IMR-90 (cell line): ENCODE data around the gene KLK8. TPM values are rescaled to one million over a fixed set of nuclear protein-coding genes. Genes with fewer than 3 reads are reported as not detected.

Experiments
- ATAC-seq: fragments of 200-7000 bp; cut with Tn5 transposase; 2 replicates; pipeline ENCODE4 v1.9.1; 2020; ENCODE audit warnings: low read depth, mild to moderate bottlenecking, moderate library complexity
- BruUV-seq: library from RNA; stranded (reverse); fragments of 400-500 nt; replicated peaks from 2 replicates; lab custom pipeline; 2021; lab: Mats Ljungman, UMichigan
- CTCF ChIA-PET: fragments of 300-600 bp; formaldehyde crosslinking; extraction: SDS; loops from one replicate; lab custom pipeline; 2021; ENCODE audit warnings: antibody characterized with exemption; lab: Yijun Ruan, JAX
- POLR2A ChIA-PET: fragments of 300-600 bp; sonication (Branson Sonifier 250); formaldehyde crosslinking; loops from one replicate; lab custom pipeline; 2022; ENCODE audit warnings: antibody characterized with exemption; ENCODE audit not compliant: unreplicated experiment; lab: Charles Lee
- DNase-seq: peaks from one replicate; pipeline ENCODE4 v3.0.0; 2013
- H2AFZ ChIP-seq: replicated peaks from 2 replicates; pipeline ENCODE3; 2013; ENCODE audit warnings: low read length, mild to moderate bottlenecking; ENCODE audit not compliant: poor library complexity
- H2AK5ac ChIP-seq: 2 replicates; pipeline ENCODE4 v1.6.1; 2013; ENCODE audit warnings: low read depth, low read length, inconsistent platforms
- H2AK9ac ChIP-seq: replicated peaks from 2 replicates; pipeline ENCODE3; 2013; ENCODE audit warnings: mild to moderate bottlenecking, low read depth, low read length, moderate library complexity; ENCODE audit not compliant: poor library complexity
- H2BK120ac ChIP-seq: 2 replicates; pipeline ENCODE4 v1.6.1; 2013; ENCODE audit warnings: low read depth, low read length, inconsistent platforms
- H2BK15ac ChIP-seq: 3 replicates; pipeline ENCODE4 v1.6.1; 2013; ENCODE audit warnings: low read depth, low read length, inconsistent platforms
- H2BK20ac ChIP-seq: 2 replicates; pipeline ENCODE4 v1.6.1; 2013; ENCODE audit warnings: low read depth, mild to moderate bottlenecking, inconsistent platforms, low read length, moderate library complexity
- H2BK5ac ChIP-seq: 2 replicates; pipeline ENCODE4 v1.6.1; 2013; ENCODE audit warnings: mild to moderate bottlenecking, low read depth, low read length, inconsistent platforms; ENCODE audit not compliant: poor library complexity, severe bottlenecking
- H3K14ac ChIP-seq: replicated peaks from 2 replicates; pipeline ENCODE4 v1.6.1; 2013; ENCODE audit warnings: low read depth, low read length, inconsistent platforms
- H3K18ac ChIP-seq: 2 replicates; pipeline ENCODE4 v1.6.1; 2013; ENCODE audit warnings: low read depth, low read length, control low read depth
- H3K23ac ChIP-seq: 2 replicates; pipeline ENCODE4 v1.6.1; 2013; ENCODE audit warnings: low read depth, low read length, inconsistent platforms
- H3K27ac ChIP-seq: 2 replicates; pipeline ENCODE4 v1.5.1; 2013; ENCODE audit warnings: mild to moderate bottlenecking, control low read depth, low read length; ENCODE audit not compliant: insufficient read depth
- H3K27me3 ChIP-seq: 2 replicates; pipeline ENCODE4 v1.6.1; 2013; ENCODE audit warnings: low read length; ENCODE audit not compliant: control insufficient read depth, insufficient read depth
- H3K36me3 ChIP-seq: 2 replicates; pipeline ENCODE4 v1.6.1; 2013; ENCODE audit warnings: low read length, mixed read lengths; ENCODE audit not compliant: control insufficient read depth, insufficient read depth
- H3K4ac ChIP-seq: 2 replicates; pipeline ENCODE4 v1.6.1; 2013; ENCODE audit warnings: low read depth, low read length, inconsistent platforms
- H3K4me1 ChIP-seq: 2 replicates; pipeline ENCODE4 v1.6.1; 2013; ENCODE audit warnings: low read length, mixed read lengths; ENCODE audit not compliant: control insufficient read depth, insufficient read depth
- H3K4me2 ChIP-seq: 2 replicates; pipeline ENCODE4 v1.6.1; 2013; ENCODE audit warnings: low read depth, mild to moderate bottlenecking, control low read depth, low read length, moderate library complexity
- H3K4me3 ChIP-seq: 2 replicates; pipeline ENCODE4 v1.5.1; 2013; ENCODE audit warnings: low read depth, mild to moderate bottlenecking, control low read depth, low read length, moderate library complexity; ENCODE audit not compliant: insufficient read depth
- H3K56ac ChIP-seq: 2 replicates; pipeline ENCODE4 v1.6.1; 2013; ENCODE audit warnings: low read length, inconsistent platforms; ENCODE audit not compliant: insufficient read depth; ENCODE audit errors: extremely low read depth
- H3K79me1 ChIP-seq, 2 experiments: 2 replicates each; pipeline ENCODE4 v1.6.1; 2013; ENCODE audit warnings: low read length in 2 of 2, inconsistent platforms in 1 of 2, low read depth in 1 of 2
- H3K9ac ChIP-seq: 2 replicates; pipeline ENCODE4 v1.6.1; 2013; ENCODE audit warnings: low read depth, low read length, control low read depth
- H3K9me1 ChIP-seq: 2 replicates; pipeline ENCODE4 v1.6.1; 2013; ENCODE audit warnings: low read length, inconsistent platforms; ENCODE audit not compliant: insufficient read depth
- H3K9me3 ChIP-seq: 2 replicates; pipeline ENCODE4 v1.6.1; 2013; ENCODE audit warnings: low read length; ENCODE audit not compliant: control insufficient read depth, insufficient read depth
- H4K20me1 ChIP-seq: 2 replicates; pipeline ENCODE4 v1.6.1; 2013; ENCODE audit warnings: low read length, inconsistent platforms; ENCODE audit not compliant: insufficient read depth
- H4K5ac ChIP-seq: 2 replicates; pipeline ENCODE4 v1.6.1; 2013; ENCODE audit warnings: mild to moderate bottlenecking, low read depth, low read length, control low read depth
- H4K8ac ChIP-seq, 2 experiments: 2 replicates each; pipeline ENCODE4 v1.6.1; 2013; ENCODE audit warnings: low read depth in 2 of 2, low read length in 2 of 2, control low read depth in 1 of 2, inconsistent platforms in 1 of 2
- H4K91ac ChIP-seq: 2 replicates; pipeline ENCODE4 v1.6.1; 2013; ENCODE audit warnings: low read depth, low read length, inconsistent platforms; ENCODE audit not compliant: insufficient read depth
- BHLHE40 ChIP-seq: fragments of 150-350 bp; IDR thresholded peaks from 2 replicates; pipeline ENCODE4 v1.6.1; 2016; ENCODE audit warnings: mild to moderate bottlenecking, low read depth, low read length
- CEBPB ChIP-seq: IDR thresholded peaks from 2 replicates; pipeline ENCODE4 v1.6.1; 2012; ENCODE audit warnings: low read depth, low read length, improper control_type of control experiment
- CHD1 ChIP-seq: IDR thresholded peaks from 2 replicates; pipeline ENCODE4 v1.6.1; 2012; ENCODE audit warnings: low read depth, low read length, improper control_type of control experiment
- FOS ChIP-seq: fragments of 150-350 bp; IDR thresholded peaks from 2 replicates; pipeline ENCODE4 v1.6.1; 2016; ENCODE audit warnings: low read depth, low read length
- MAFK ChIP-seq: IDR thresholded peaks from 2 replicates; pipeline ENCODE4 v1.6.1; 2012; ENCODE audit warnings: low read depth, low read length, improper control_type of control experiment
- MXI1 ChIP-seq: IDR thresholded peaks from 2 replicates; pipeline ENCODE4 v1.6.1; 2012; ENCODE audit warnings: low read depth, mild to moderate bottlenecking, low read length, moderate library complexity, borderline replicate concordance
- NFE2L2 ChIP-seq: fragments of 150-350 bp; IDR thresholded peaks from 2 replicates; pipeline ENCODE4 v1.6.1; 2016; ENCODE audit warnings: low read depth, mild to moderate bottlenecking, low read length
- POLR2A ChIP-seq: IDR thresholded peaks from 2 replicates; pipeline ENCODE4 v1.6.1; 2012; ENCODE audit warnings: mild to moderate bottlenecking, low read depth, low read length
- RAD21 ChIP-seq: IDR thresholded peaks from 2 replicates; pipeline ENCODE4 v1.6.1; 2012; ENCODE audit warnings: low read length, improper control_type of control experiment
- RCOR1 ChIP-seq: IDR thresholded peaks from 2 replicates; pipeline ENCODE4 v1.6.1; 2012; ENCODE audit warnings: mild to moderate bottlenecking, low read length, improper control_type of control experiment; ENCODE audit not compliant: insufficient replicate concordance
- RFX5 ChIP-seq: IDR thresholded peaks from 2 replicates; pipeline ENCODE4 v1.8.0; 2012; ENCODE audit warnings: low read depth, mild to moderate bottlenecking, low read length, moderate library complexity
- SMC3 ChIP-seq: fragments of 150-350 bp; IDR thresholded peaks from 2 replicates; pipeline ENCODE4 v1.6.1; 2016; ENCODE audit warnings: low read depth, mild to moderate bottlenecking, antibody characterized with exemption, low read length, moderate library complexity
- USF2 ChIP-seq: fragments of 150-350 bp; IDR thresholded peaks from 2 replicates; pipeline ENCODE4 v1.6.1; 2017; ENCODE audit warnings: mild to moderate bottlenecking, antibody characterized with exemption, low read length, low read depth
- whole genome bisulfite sequencing, 2 experiments: methylation state at CpG; one replicate each; pipeline versions ENCODE4 v1.1.5 to v1.1.7; 2013; ENCODE audit warnings: missing lambda C conversion rate in 2 of 2; ENCODE audit not compliant: insufficient read length in 1 of 2; ENCODE audit errors: extremely low coverage in 2 of 2; 5-methylcytosine and 5-hydroxymethylcytosine counted together
- dilution Hi-C: fragments of 300-500 bp; cut with HindIII; formaldehyde crosslinking; loops from one replicate; pipeline ENCODE4 v1.14.3; 2018; ENCODE audit warnings: low sequenced_read_pairs; ENCODE audit not compliant: unreplicated experiment
- in situ Hi-C: fragments of 300-500 bp; cut with MboI; formaldehyde crosslinking; loops from 3 replicates; pipeline ENCODE4 v1.14.3; 2019; ENCODE audit warnings: low sequenced_read_pairs, inconsistent platforms, mixed read lengths
- intact Hi-C: fragments of 100-400 bp; cut with micrococcal nuclease; formaldehyde crosslinking; loops from 2 replicates; pipeline ENCODE4 v1.10.0; 2022
- polyA plus RNA-seq, 3 experiments: library from polyadenylated mRNA; depleted of rRNA; stranded (reverse); fragments of >200 nt; gene quantifications; 2 replicates each; pipeline ENCODE4 v1.2.3, GENCODE V29; 2012; ENCODE audit warnings: low replicate concordance in 1 of 3
- total RNA-seq: library from RNA; depleted of rRNA; stranded (reverse); fragments of >200 nt; gene quantifications from 2 replicates; pipeline ENCODE4 v1.2.3, GENCODE V29; 2012
- TF ChIP-seq, protein P1 (sequence below): conservative IDR thresholded peaks from 2 replicates; pipeline ENCODE4 v1.5.1; 2012; ENCODE audit warnings: mild to moderate bottlenecking, low read depth, low read length, improper control_type of control experiment
- TF ChIP-seq, protein P2 (sequence below): fragments of 150-350 bp; IDR thresholded peaks from 2 replicates; pipeline ENCODE4 v1.6.1; 2016; ENCODE audit warnings: low read depth, mild to moderate bottlenecking, low read length, moderate library complexity, borderline replicate concordance

Gene KLK8
- total and polyA plus RNA-seq, 2 of the 4 experiments (the other 2 are of a cell fraction): not detected

- BruUV-seq: no TSS peak
- Histone ChIP-seq H2AFZ (no peak overlapping the region), H4K8ac (no peak overlapping the region), H3K4ac (no peak overlapping the region), H3K9ac (no peak overlapping the region), H3K4me1 (no peaks in the 10 kb centered on the region), H3K79me1 (no peaks in the 10 kb centered on the region), H3K27me3 (peaks cover 11% of the 10 kb centered on the region), H4K20me1 (no peaks in the 10 kb centered on the region), H3K18ac (no peak overlapping the region), H4K91ac (no peak overlapping the region), H3K4me3 (no peak overlapping the region), H3K36me3 (no peaks in the 10 kb centered on the region), H3K4me2 (no peak overlapping the region), H3K9me1 (no peaks in the 10 kb centered on the region), H2AK9ac (no peak overlapping the region), H3K23ac (no peak overlapping the region), H2AK5ac (no peak overlapping the region), H2BK20ac (no peak overlapping the region), H2BK15ac (no peak overlapping the region), H3K56ac (no peak overlapping the region), H3K14ac (no peak overlapping the region), H2BK120ac (no peak overlapping the region), H2BK5ac (no peak overlapping the region), H4K5ac (no peak overlapping the region), H3K9me3 (no peaks in the 10 kb centered on the region), H3K27ac (no peak overlapping the region)
- intact Hi-C loops (no loop called here), dilution Hi-C loops (no loop called here), in situ Hi-C loops (no loop called here)
- ChIA-PET CTCF (no interaction called here), POLR2A (no interaction called here)
- TF ChIP-seq NFE2L2 (no peak), BHLHE40 (no peak), RCOR1 (no peak), USF2 (no peak), CEBPB (no peak), CHD1 (no peak), MAFK (no peak), SMC3 (no peak), RFX5 (no peak), MXI1 (no peak), FOS (no peak), RAD21 (no peak), POLR2A (no peak)
- TF ChIP-seq, protein P1, sequence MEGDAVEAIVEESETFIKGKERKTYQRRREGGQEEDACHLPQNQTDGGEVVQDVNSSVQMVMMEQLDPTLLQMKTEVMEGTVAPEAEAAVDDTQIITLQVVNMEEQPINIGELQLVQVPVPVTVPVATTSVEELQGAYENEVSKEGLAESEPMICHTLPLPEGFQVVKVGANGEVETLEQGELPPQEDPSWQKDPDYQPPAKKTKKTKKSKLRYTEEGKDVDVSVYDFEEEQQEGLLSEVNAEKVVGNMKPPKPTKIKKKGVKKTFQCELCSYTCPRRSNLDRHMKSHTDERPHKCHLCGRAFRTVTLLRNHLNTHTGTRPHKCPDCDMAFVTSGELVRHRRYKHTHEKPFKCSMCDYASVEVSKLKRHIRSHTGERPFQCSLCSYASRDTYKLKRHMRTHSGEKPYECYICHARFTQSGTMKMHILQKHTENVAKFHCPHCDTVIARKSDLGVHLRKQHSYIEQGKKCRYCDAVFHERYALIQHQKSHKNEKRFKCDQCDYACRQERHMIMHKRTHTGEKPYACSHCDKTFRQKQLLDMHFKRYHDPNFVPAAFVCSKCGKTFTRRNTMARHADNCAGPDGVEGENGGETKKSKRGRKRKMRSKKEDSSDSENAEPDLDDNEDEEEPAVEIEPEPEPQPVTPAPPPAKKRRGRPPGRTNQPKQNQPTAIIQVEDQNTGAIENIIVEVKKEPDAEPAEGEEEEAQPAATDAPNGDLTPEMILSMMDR: no peak
- TF ChIP-seq, protein P2, sequence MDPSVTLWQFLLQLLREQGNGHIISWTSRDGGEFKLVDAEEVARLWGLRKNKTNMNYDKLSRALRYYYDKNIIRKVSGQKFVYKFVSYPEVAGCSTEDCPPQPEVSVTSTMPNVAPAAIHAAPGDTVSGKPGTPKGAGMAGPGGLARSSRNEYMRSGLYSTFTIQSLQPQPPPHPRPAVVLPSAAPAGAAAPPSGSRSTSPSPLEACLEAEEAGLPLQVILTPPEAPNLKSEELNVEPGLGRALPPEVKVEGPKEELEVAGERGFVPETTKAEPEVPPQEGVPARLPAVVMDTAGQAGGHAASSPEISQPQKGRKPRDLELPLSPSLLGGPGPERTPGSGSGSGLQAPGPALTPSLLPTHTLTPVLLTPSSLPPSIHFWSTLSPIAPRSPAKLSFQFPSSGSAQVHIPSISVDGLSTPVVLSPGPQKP: no peak
- 95% methylated on average over 4 of the region's 11 CpGs; no CpG with 5 or more reads in 1 of the 2 experiments for WGBS, 2 experiments
- ATAC-seq: no peak
- no peak for DNase-seq
These were observed 22.5 kb upstream of the KLK8 start for GRCh38 chr19:51023946-51024345.
